ENCODE measurements around the gene LIMS1.

The LIMS1 gene

GRCh38 chr2:108630567-108631405, 96.5 kb downstream of the LIMS1 start:
- no peak for DNase-seq
- H3K27ac Mint-ChIP-seq, result no peak overlapping the region
- H3K4me1 Mint-ChIP-seq, result peaks cover 70% of the 10 kb centered on the region
- no peaks in the 10 kb centered on the region for H3K9me3 Mint-ChIP-seq
- no peak overlapping the region for H3K4me3 Mint-ChIP-seq
- peaks cover 4% of the 10 kb centered on the region for H3K27me3 Mint-ChIP-seq (ENCODE audit: low read depth, poor library complexity)
- TF ChIP-seq CTCF (IDR thresholded peaks at IDR 0.05), result no peak
- H3K36me3 Mint-ChIP-seq (ENCODE audit: low read depth), result peaks cover 4% of the 10 kb centered on the region

GRCh38 chr2:108632332-108633160, 98.3 kb downstream of the LIMS1 start:
- H3K36me3 Mint-ChIP-seq (ENCODE audit: low read depth), result peaks cover 4% of the 10 kb centered on the region
- peaks cover 4% of the 10 kb centered on the region for H3K27me3 Mint-ChIP-seq (ENCODE audit: low read depth, poor library complexity)
- no peak for TF ChIP-seq CTCF (IDR thresholded peaks at IDR 0.05)
- no peaks in the 10 kb centered on the region for H3K9me3 Mint-ChIP-seq
- H3K27ac Mint-ChIP-seq, result peak overlapping the region; percentile 45
- H3K4me3 Mint-ChIP-seq, result no peak overlapping the region
- DNase-seq, result no peak
- peaks cover 86% of the 10 kb centered on the region for H3K4me1 Mint-ChIP-seq

- H3K27ac Mint-ChIP-seq, result no peak overlapping the region
- H3K4me3 Mint-ChIP-seq, result no peak overlapping the region
- peaks cover 4% of the 10 kb centered on the region for H3K36me3 Mint-ChIP-seq (ENCODE audit: low read depth)
- no peak for DNase-seq
- H3K9me3 Mint-ChIP-seq, result no peaks in the 10 kb centered on the region
- TF ChIP-seq CTCF (IDR thresholded peaks at IDR 0.05), result no peak
- H3K27me3 Mint-ChIP-seq (ENCODE audit: low read depth, poor library complexity), result peaks cover 4% of the 10 kb centered on the region
- peaks cover 86% of the 10 kb centered on the region for H3K4me1 Mint-ChIP-seq
Measured at GRCh38 chr2:108633409-108633808, 99.1 kb downstream of the LIMS1 start.

GRCh38 chr2:108634011-108634410, 99.7 kb downstream of the LIMS1 start:
- Mint-ChIP-seq H3K36me3 (ENCODE audit: low read depth) (peaks cover 4% of the 10 kb centered on the region), H3K27ac (peak overlapping the region; percentile 2), H3K27me3 (ENCODE audit: low read depth, poor library complexity) (peaks cover 2% of the 10 kb centered on the region), H3K4me1 (peaks cover 82% of the 10 kb centered on the region), H3K4me3 (no peak overlapping the region), H3K9me3 (no peaks in the 10 kb centered on the region)
- TF ChIP-seq CTCF (IDR thresholded peaks at IDR 0.05), result no peak
- no peak for DNase-seq

- H3K9me3 Mint-ChIP-seq, result no peaks in the 10 kb centered on the region
- DNase-seq, result no peak
- peaks cover 76% of the 10 kb centered on the region for H3K4me1 Mint-ChIP-seq
- H3K4me3 Mint-ChIP-seq, result no peak overlapping the region
- TF ChIP-seq CTCF (IDR thresholded peaks at IDR 0.05), result no peak
- H3K27ac Mint-ChIP-seq, result peak overlapping the region; percentile 2
- no peaks in the 10 kb centered on the region for H3K27me3 Mint-ChIP-seq (ENCODE audit: low read depth, poor library complexity)
- peaks cover 4% of the 10 kb centered on the region for H3K36me3 Mint-ChIP-seq (ENCODE audit: low read depth)
Measured at GRCh38 chr2:108634576-108635160, 100.4 kb downstream of the LIMS1 start.

Data from nephron progenitor cell (in vitro differentiated cells).